HepG2 (cell line): Measurements from ENCODE around the gene CALU. TPM values are rescaled to one million over a fixed set of nuclear protein-coding genes. Genes with fewer than 3 reads are reported as not detected.
A peak's percentile ranks its signal among the peaks of the same experiment; 100 is the strongest.

Experiments
- ARID5B ChIP-seq: IDR thresholded peaks from 2 replicates; pipeline ENCODE4 v1.4.0; 2020; ENCODE audit warnings: mild to moderate bottlenecking, missing genetic modification reagents
- ATF7 ChIP-seq, 2 experiments: fragments of 450-650 bp in 1 of 2; sonication (generic) in 1 of 2; formaldehyde crosslinking in 1 of 2; IDR thresholded peaks; 2 replicates each; pipeline versions ENCODE4 v1.4.0 to v1.6.1; 2016 to 2020; ENCODE audit warnings: antibody characterized with exemption in 1 of 2, mild to moderate bottlenecking in 1 of 2, missing genetic modification reagents in 1 of 2
- CCAR2 ChIP-seq: fragments of 200-400 bp; formaldehyde crosslinking; optimal IDR thresholded peaks from 2 replicates; pipeline ENCODE3; 2018; ENCODE audit warnings: low read depth, mild to moderate bottlenecking, low read length, moderate library complexity
- HOXA3 ChIP-seq: sonication (generic); formaldehyde crosslinking; IDR thresholded peaks from 2 replicates; pipeline ENCODE4 v1.5.0; 2020; ENCODE audit warnings: missing genetic modification reagents
- MAF1 ChIP-seq: sonication (generic); formaldehyde crosslinking; IDR thresholded peaks from 2 replicates; pipeline ENCODE4 v1.5.0; 2020; ENCODE audit warnings: missing genetic modification reagents, borderline replicate concordance
- PAX8 ChIP-seq: sonication (generic); formaldehyde crosslinking; IDR thresholded peaks from 2 replicates; pipeline ENCODE4 v1.8.0; 2022; ENCODE audit warnings: mild to moderate bottlenecking, missing genetic modification reagents, borderline replicate concordance
- SMAD1 ChIP-seq: sonication (generic); formaldehyde crosslinking; IDR thresholded peaks from 2 replicates; pipeline ENCODE4 v1.4.0; 2020; ENCODE audit warnings: missing genetic modification reagents, low read depth, mild to moderate bottlenecking, borderline replicate concordance
- SP4 ChIP-seq: sonication (generic); formaldehyde crosslinking; IDR thresholded peaks from 2 replicates; pipeline ENCODE4 v1.8.1; 2023; ENCODE audit warnings: mild to moderate bottlenecking, missing genetic modification reagents
- TMF1 ChIP-seq: sonication (generic); formaldehyde crosslinking; IDR thresholded peaks from 2 replicates; pipeline ENCODE4 v1.8.1; 2022; ENCODE audit warnings: low read depth, missing genetic modification reagents
- ZFP91 ChIP-seq: sonication (generic); formaldehyde crosslinking; IDR thresholded peaks from 2 replicates; pipeline ENCODE4 v1.9.0; 2022; ENCODE audit warnings: missing genetic modification reagents, mild to moderate bottlenecking, borderline replicate concordance
- ZFX ChIP-seq: sonication (generic); formaldehyde crosslinking; IDR thresholded peaks from 2 replicates; pipeline ENCODE4 v1.4.0; 2020; ENCODE audit warnings: mild to moderate bottlenecking, low read depth, missing genetic modification reagents, moderate library complexity
- ZIK1 ChIP-seq: sonication (generic); formaldehyde crosslinking; IDR thresholded peaks from 2 replicates; pipeline ENCODE4 v1.5.0; 2020; ENCODE audit warnings: mild to moderate bottlenecking, low read depth, missing genetic modification reagents, borderline replicate concordance
- ZNF124 ChIP-seq: sonication (generic); formaldehyde crosslinking; IDR thresholded peaks from 2 replicates; pipeline ENCODE4 v1.4.0; 2020; ENCODE audit warnings: missing genetic modification reagents
- ZNF136 ChIP-seq: sonication (generic); formaldehyde crosslinking; IDR thresholded peaks from 2 replicates; pipeline ENCODE4 v1.8.1; 2022; ENCODE audit warnings: low read depth, mild to moderate bottlenecking, moderate library complexity, missing genetic modification reagents
- ZNF24 ChIP-seq: fragments of 450-650 bp; IDR thresholded peaks from 2 replicates; pipeline ENCODE4 v1.6.1; 2017; ENCODE audit warnings: antibody characterized with exemption, mild to moderate bottlenecking
- ZNF329 ChIP-seq: sonication (generic); formaldehyde crosslinking; IDR thresholded peaks from 2 replicates; pipeline ENCODE4 v1.9.0; 2021; ENCODE audit warnings: low read depth, mild to moderate bottlenecking, missing genetic modification reagents
- ZNF569 ChIP-seq: sonication (generic); formaldehyde crosslinking; IDR thresholded peaks from 2 replicates; pipeline ENCODE4 v1.5.0; 2020; ENCODE audit warnings: mild to moderate bottlenecking, missing genetic modification reagents, moderate library complexity, borderline replicate concordance
- ZNF597 ChIP-seq: sonication (generic); formaldehyde crosslinking; IDR thresholded peaks from 2 replicates; pipeline ENCODE4 v1.5.0; 2020; ENCODE audit warnings: missing genetic modification reagents
- ZNF720 ChIP-seq: sonication (generic); formaldehyde crosslinking; IDR thresholded peaks from 2 replicates; pipeline ENCODE4 v1.4.0; 2020; ENCODE audit warnings: missing genetic modification reagents
- ZNF800 ChIP-seq: sonication (generic); formaldehyde crosslinking; IDR thresholded peaks from 2 replicates; pipeline ENCODE4 v1.4.0; 2020; ENCODE audit warnings: missing genetic modification reagents
- ZNF839 ChIP-seq: sonication (generic); formaldehyde crosslinking; IDR thresholded peaks from 2 replicates; pipeline ENCODE4 v1.4.0; 2020; ENCODE audit warnings: missing genetic modification reagents, mild to moderate bottlenecking, borderline replicate concordance
- polyA plus RNA-seq, 8 experiments: library from polyadenylated mRNA; depleted of rRNA in 3 of 8; stranded (reverse) in 7 of 8; unstranded in 1 of 8; fragments of >200 nt; fragmentation: Illumina TruSeq in 4 of 8; extraction: Trizol in 4 of 8; gene quantifications; 2 replicates each; pipeline versions ENCODE4 v1.2.1 to v1.2.3, GENCODE V29; 2011 to 2016; ENCODE audit warnings: low read depth in 4 of 8, missing spikeins in 1 of 8, mixed read lengths in 1 of 8; ENCODE audit not compliant: insufficient read depth in 1 of 8
- total RNA-seq, 5 experiments: library from RNA; depleted of rRNA; stranded (reverse); fragments of >200 nt; fragmentation: Illumina TruSeq; extraction: Trizol; gene quantifications; 2 replicates each; pipeline ENCODE4 v1.2.3, GENCODE V29; 2016; ENCODE audit warnings: low read depth in 1 of 5

Gene CALU
- total and polyA plus RNA-seq, 2 of the 13 experiments (the other 11 are each of a cell fraction or from before 2014, with no cell fraction given) = 198 to 252 TPM

GRCh38 chr7:128783143-128783861, 44.1 kb downstream of the CALU start (continued):
- TF ChIP-seq ZNF597 = no peak
- TF ChIP-seq CCAR2 = no peak
- TF ChIP-seq ZNF839 (CRISPR knock-in tag) = no peak
- TF ChIP-seq MAF1 (CRISPR knock-in tag) = peak; percentile 96
- TF ChIP-seq ZFP91 (CRISPR knock-in tag) = peak; percentile 30; the same call in 1 of the 2 replicates
- TF ChIP-seq SP4 (CRISPR knock-in tag) = no peak
- no peak for TF ChIP-seq ATF7 (IDR thresholded peaks at IDR 0.05)
- TF ChIP-seq ATF7 (CRISPR knock-in tag; IDR thresholded peaks at IDR 0.05) = no peak
- peak; percentile 9; the same call in 1 of the 2 replicates for TF ChIP-seq HOXA3
- 0 out of 2 replicates have a peak, but pooled peaks have one; percentile 27 for TF ChIP-seq ZNF124 (CRISPR knock-in tag)
- TF ChIP-seq ZIK1 (CRISPR knock-in tag) = no peak
- no peak for TF ChIP-seq SMAD1 (CRISPR knock-in tag)
- no peak for TF ChIP-seq ZNF329 (CRISPR knock-in tag)
- TF ChIP-seq ZNF24 = peak; percentile 95
- peak; percentile 31; the same call in 1 of the 2 replicates for TF ChIP-seq ZFX (CRISPR knock-in tag)
- no peak for TF ChIP-seq ZNF569 (CRISPR knock-in tag)
- no peak for TF ChIP-seq ZNF720
- 0 out of 2 replicates have a peak, but pooled peaks have one; percentile 5 for TF ChIP-seq ARID5B (CRISPR knock-in tag)
- TF ChIP-seq PAX8 (CRISPR knock-in tag) = no peak
- no peak for TF ChIP-seq ZNF136
- TF ChIP-seq TMF1 (CRISPR knock-in tag) = no peak
- TF ChIP-seq ZNF800 = no peak
